Panc1 (cell line): ENCODE results near the gene HPGDS. TPM values are rescaled to one million over a fixed set of nuclear protein-coding genes. Genes with fewer than 3 reads are reported as not detected.

Source experiments
- ATAC-seq: fragments of 200-7000 bp; cut with Tn5 transposase; 2 replicates; pipeline ENCODE4 v1.9.1; 2020; ENCODE audit warnings: mild to moderate bottlenecking, moderate library complexity
- BruUV-seq: library from RNA; stranded (reverse); fragments of 400-500 nt; replicated peaks from 2 replicates; lab custom pipeline; 2021; lab: Mats Ljungman, UMichigan
- CTCF ChIA-PET: fragments of 300-600 bp; sonication (Branson Sonifier 250); formaldehyde crosslinking; loops from one replicate; lab custom pipeline; 2022; ENCODE audit warnings: antibody characterized with exemption; lab: Charles Lee
- POLR2A ChIA-PET: fragments of 300-600 bp; sonication (Branson Sonifier 250); formaldehyde crosslinking; loops from one replicate; lab custom pipeline; 2022; ENCODE audit warnings: antibody characterized with exemption; lab: Charles Lee
- DNase-seq: peaks from one replicate; pipeline ENCODE4 v3.0.0-alpha.2; 2010; ENCODE audit warnings: low read depth, low spot score
- H3K27ac ChIP-seq: 2 replicates; pipeline ENCODE4 v1.5.1; 2011; ENCODE audit warnings: mild to moderate bottlenecking, low read length, inconsistent platforms
- H3K27me3 ChIP-seq: fragments of 200-500 bp; sonication (Bioruptor generic); 2 replicates; pipeline ENCODE4 v1.6.0; 2014; ENCODE audit warnings: low read length, inconsistent platforms; ENCODE audit not compliant: control insufficient read depth, insufficient read depth
- H3K36me3 ChIP-seq: fragments of 200-500 bp; sonication (Bioruptor generic); 2 replicates; pipeline ENCODE4 v1.5.1; 2014; ENCODE audit warnings: inconsistent platforms, mild to moderate bottlenecking, low read length, moderate library complexity; ENCODE audit not compliant: control insufficient read depth, insufficient read depth
- H3K4me1 ChIP-seq: 2 replicates; pipeline ENCODE4 v1.5.1; 2011; ENCODE audit warnings: inconsistent platforms, mild to moderate bottlenecking, low read length, moderate library complexity; ENCODE audit not compliant: control insufficient read depth, insufficient read depth
- H3K4me3 ChIP-seq, 2 experiments: 2 replicates each; pipeline ENCODE4 v1.5.1; 2011 to 2012; ENCODE audit warnings: low read depth in 2 of 2, low read length in 2 of 2, mild to moderate bottlenecking in 2 of 2, inconsistent platforms in 1 of 2, moderate library complexity in 1 of 2
- H3K9me3 ChIP-seq: fragments of 200-500 bp; sonication (Bioruptor generic); 2 replicates; pipeline ENCODE4 v1.5.1; 2014; ENCODE audit warnings: low read depth, mild to moderate bottlenecking, inconsistent platforms, low read length, moderate library complexity; ENCODE audit not compliant: control insufficient read depth, insufficient read depth
- POLR2AphosphoS5 ChIP-seq: IDR thresholded peaks from 2 replicates; pipeline ENCODE4 v1.6.1; 2012; ENCODE audit warnings: mild to moderate bottlenecking, low read depth, low read length, moderate library complexity
- SIN3A ChIP-seq: IDR thresholded peaks from 2 replicates; pipeline ENCODE4 v1.6.1; 2012; ENCODE audit warnings: low read depth, mild to moderate bottlenecking, low read length, moderate library complexity, borderline replicate concordance; ENCODE audit not compliant: insufficient read depth
- TCF7L2 ChIP-seq: IDR thresholded peaks from 2 replicates; pipeline ENCODE4 v1.6.1; 2011; ENCODE audit warnings: mild to moderate bottlenecking, low read depth, low read length, inconsistent platforms
- in situ Hi-C: cut with HindIII; loops from 2 replicates; pipeline ENCODE4 v1.10.0; 2016; ENCODE audit warnings: low sequenced_read_pairs, low pct_unique_long_range_greater_than_20kb
- intact Hi-C: fragments of 100-400 bp; cut with micrococcal nuclease; formaldehyde crosslinking; loops from one replicate; pipeline ENCODE4 v1.10.0; 2022; ENCODE audit not compliant: unreplicated experiment
- total RNA-seq: library from RNA; stranded (reverse); gene quantifications from one replicate; pipeline ENCODE4 v1.2.1, GENCODE V29; 2021; ENCODE audit not compliant: unreplicated experiment
- TF ChIP-seq, protein P1 (sequence below): fragments of 450-650 bp; IDR thresholded peaks from 2 replicates; pipeline ENCODE4 v1.5.1; 2017; ENCODE audit warnings: mild to moderate bottlenecking
- TF ChIP-seq, protein P2 (sequence below), 2 experiments: IDR thresholded peaks; 2 replicates each; pipeline ENCODE4 v1.6.1; 2011 to 2012; ENCODE audit warnings: low read depth in 2 of 2, control low read depth in 1 of 2, low read length in 1 of 2, mild to moderate bottlenecking in 1 of 2, moderate library complexity in 1 of 2; ENCODE audit not compliant: insufficient read depth in 1 of 2

HPGDS gene
- total RNA-seq, 1 experiment from 2014 or later: not detected

DNA sequence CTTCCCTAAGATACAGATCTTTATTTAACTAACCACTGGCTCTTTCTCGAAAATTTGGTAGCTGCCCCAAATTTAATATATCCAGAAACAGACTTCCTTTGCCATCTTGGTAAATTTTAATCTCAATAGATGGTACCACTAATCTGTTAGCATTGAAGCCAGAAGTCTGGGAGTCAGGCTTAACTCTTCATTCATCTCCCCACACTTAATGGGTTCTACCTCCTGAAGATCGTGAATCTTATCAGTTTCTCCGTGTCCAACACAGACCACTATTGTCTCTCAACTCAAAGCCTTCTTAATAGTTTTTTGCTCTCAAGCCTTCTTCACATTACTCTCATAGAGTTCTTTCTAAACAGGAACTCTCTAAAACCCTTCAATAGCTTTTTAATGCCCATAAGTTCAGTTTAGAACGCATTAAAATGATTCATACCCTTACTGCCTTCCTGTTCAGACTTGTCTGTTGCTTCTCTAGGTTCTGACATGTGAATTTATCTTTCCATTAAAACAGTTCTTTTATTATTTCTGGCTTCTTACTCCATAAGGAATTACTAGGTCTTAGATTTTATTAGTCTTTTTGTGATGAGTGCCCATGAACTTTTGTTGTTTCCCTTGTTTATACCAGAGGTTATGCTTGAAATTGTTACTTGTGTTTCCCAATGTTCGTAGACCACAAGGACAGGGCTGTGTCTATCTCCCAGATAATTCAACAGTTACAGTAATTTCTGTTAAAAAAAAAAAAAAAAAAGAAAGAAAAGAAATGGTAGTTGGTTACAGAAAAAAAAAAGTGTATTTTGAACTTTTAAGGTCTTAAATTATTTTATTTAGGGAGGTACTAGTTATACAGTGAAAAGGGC lies 80.2 kb downstream of the HPGDS start:
- no peak for TF ChIP-seq POLR2AphosphoS5
- no peak for TF ChIP-seq TCF7L2
- no peak for TF ChIP-seq SIN3A
- TF ChIP-seq, protein P1, sequence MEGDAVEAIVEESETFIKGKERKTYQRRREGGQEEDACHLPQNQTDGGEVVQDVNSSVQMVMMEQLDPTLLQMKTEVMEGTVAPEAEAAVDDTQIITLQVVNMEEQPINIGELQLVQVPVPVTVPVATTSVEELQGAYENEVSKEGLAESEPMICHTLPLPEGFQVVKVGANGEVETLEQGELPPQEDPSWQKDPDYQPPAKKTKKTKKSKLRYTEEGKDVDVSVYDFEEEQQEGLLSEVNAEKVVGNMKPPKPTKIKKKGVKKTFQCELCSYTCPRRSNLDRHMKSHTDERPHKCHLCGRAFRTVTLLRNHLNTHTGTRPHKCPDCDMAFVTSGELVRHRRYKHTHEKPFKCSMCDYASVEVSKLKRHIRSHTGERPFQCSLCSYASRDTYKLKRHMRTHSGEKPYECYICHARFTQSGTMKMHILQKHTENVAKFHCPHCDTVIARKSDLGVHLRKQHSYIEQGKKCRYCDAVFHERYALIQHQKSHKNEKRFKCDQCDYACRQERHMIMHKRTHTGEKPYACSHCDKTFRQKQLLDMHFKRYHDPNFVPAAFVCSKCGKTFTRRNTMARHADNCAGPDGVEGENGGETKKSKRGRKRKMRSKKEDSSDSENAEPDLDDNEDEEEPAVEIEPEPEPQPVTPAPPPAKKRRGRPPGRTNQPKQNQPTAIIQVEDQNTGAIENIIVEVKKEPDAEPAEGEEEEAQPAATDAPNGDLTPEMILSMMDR: no peak
- TF ChIP-seq, protein P2, sequence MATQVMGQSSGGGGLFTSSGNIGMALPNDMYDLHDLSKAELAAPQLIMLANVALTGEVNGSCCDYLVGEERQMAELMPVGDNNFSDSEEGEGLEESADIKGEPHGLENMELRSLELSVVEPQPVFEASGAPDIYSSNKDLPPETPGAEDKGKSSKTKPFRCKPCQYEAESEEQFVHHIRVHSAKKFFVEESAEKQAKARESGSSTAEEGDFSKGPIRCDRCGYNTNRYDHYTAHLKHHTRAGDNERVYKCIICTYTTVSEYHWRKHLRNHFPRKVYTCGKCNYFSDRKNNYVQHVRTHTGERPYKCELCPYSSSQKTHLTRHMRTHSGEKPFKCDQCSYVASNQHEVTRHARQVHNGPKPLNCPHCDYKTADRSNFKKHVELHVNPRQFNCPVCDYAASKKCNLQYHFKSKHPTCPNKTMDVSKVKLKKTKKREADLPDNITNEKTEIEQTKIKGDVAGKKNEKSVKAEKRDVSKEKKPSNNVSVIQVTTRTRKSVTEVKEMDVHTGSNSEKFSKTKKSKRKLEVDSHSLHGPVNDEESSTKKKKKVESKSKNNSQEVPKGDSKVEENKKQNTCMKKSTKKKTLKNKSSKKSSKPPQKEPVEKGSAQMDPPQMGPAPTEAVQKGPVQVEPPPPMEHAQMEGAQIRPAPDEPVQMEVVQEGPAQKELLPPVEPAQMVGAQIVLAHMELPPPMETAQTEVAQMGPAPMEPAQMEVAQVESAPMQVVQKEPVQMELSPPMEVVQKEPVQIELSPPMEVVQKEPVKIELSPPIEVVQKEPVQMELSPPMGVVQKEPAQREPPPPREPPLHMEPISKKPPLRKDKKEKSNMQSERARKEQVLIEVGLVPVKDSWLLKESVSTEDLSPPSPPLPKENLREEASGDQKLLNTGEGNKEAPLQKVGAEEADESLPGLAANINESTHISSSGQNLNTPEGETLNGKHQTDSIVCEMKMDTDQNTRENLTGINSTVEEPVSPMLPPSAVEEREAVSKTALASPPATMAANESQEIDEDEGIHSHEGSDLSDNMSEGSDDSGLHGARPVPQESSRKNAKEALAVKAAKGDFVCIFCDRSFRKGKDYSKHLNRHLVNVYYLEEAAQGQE (IDR thresholded peaks at IDR 0.05; ENCODE audit: insufficient read depth in 1 of 2, low read depth in 2 of 2, low read length in 1 of 2): no peak
- BruUV-seq: no TSS peak
- Histone ChIP-seq H3K9me3 (no peaks in the 10 kb centered on the region), H3K4me1 (no peaks in the 10 kb centered on the region), H3K27ac (no peak overlapping the region), H3K27me3 (no peaks in the 10 kb centered on the region), H3K4me3 (no peak overlapping the region), H3K36me3 (peaks cover 2% of the 10 kb centered on the region; the same call in 1 of the 2 replicates)
- no peak for DNase-seq
- POLR2A ChIA-PET: no interaction called here
- in situ Hi-C loops (no loop called here), intact Hi-C loops (no loop called here)
- ATAC-seq: no peak
- CTCF ChIA-PET: interaction anchor here (0.6 kb wide), 1 partner anchor 359 kb away, joined by 3 read pairs; no protein-coding TSS in a partner anchor

DNA sequence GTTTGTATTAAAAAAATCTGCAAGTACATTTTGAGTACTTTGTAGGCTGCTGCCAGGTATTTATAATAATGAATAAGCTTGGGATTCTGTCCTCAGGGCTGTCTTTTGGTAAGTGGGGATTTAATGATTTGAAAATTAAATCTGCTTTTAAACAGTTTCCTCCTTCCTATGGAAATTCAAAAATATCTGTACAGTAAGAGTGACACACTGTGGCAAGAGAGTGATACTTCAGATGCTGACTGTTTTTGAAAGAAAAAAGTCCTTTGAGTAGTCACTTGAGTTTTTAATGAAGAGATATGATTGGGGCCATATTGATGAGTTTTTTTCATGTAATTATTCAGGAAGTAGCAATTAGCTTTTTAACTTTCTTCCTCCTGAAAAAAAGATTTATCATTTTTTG lies 85.8 kb downstream of the HPGDS start:
- no TSS peak for BruUV-seq
- CTCF ChIA-PET: no interaction called here
- Histone ChIP-seq H3K4me3 (no peak overlapping the region), H3K27me3 (no peaks in the 10 kb centered on the region), H3K36me3 (peaks cover 4% of the 10 kb centered on the region; the same call in 1 of the 2 replicates), H3K9me3 (no peaks in the 10 kb centered on the region), H3K27ac (no peak overlapping the region), H3K4me1 (no peaks in the 10 kb centered on the region)
- DNase-seq (no peak), ATAC-seq (no peak)
- intact Hi-C loops: loop anchor here (2.0 kb wide), 1 partner anchor 466 kb away; no protein-coding TSS in a partner anchor
- in situ Hi-C loops: no loop called here
- POLR2A ChIA-PET: no interaction called here
- TF ChIP-seq, protein P1: no peak; the same call in 1 of the 2 replicates
- TF ChIP-seq POLR2AphosphoS5 (no peak), SIN3A (no peak), TCF7L2 (no peak)
- TF ChIP-seq, protein P2 (IDR thresholded peaks at IDR 0.05; ENCODE audit: insufficient read depth in 1 of 2, low read depth in 2 of 2, low read length in 1 of 2): no peak
